Activated naive CD4-positive, alpha-beta T cell treated with anti-CD3 and anti-CD28 coated beads for 36 hours (primary cell): ENCODE measurements around the gene GPBAR1. TPM values are rescaled to one million over a fixed set of nuclear protein-coding genes. Genes with fewer than 3 reads are reported as not detected.

Experiments used
- CTCF ChIA-PET: fragments of 350-600 bp; sonication (Branson Sonifier 250); formaldehyde crosslinking; loops from one replicate; lab custom pipeline; 2021; ENCODE audit warnings: antibody characterized with exemption; lab: Charles Lee
- DNase-seq: peaks from one replicate; pipeline ENCODE4 v3.0.0-alpha.2; 2020
- H3K27ac Mint-ChIP-seq: one replicate; pipeline ENCODE4 v1.8.0; 2021; ENCODE audit warnings: mild to moderate bottlenecking, mixed read lengths
- H3K27me3 Mint-ChIP-seq: one replicate; pipeline ENCODE4 v1.8.0; 2021; ENCODE audit warnings: low read depth, mixed read lengths
- H3K36me3 Mint-ChIP-seq: one replicate; pipeline ENCODE4 v1.8.0; 2021; ENCODE audit warnings: low read depth, mixed read lengths
- H3K4me1 Mint-ChIP-seq: one replicate; pipeline ENCODE4 v1.8.0; 2021; ENCODE audit warnings: low read depth, mixed read lengths
- H3K4me3 Mint-ChIP-seq: one replicate; pipeline ENCODE4 v1.8.0; 2021; ENCODE audit warnings: mild to moderate bottlenecking, moderate library complexity, mixed read lengths
- H3K9me3 Mint-ChIP-seq: one replicate; pipeline ENCODE4 v1.8.0; 2021; ENCODE audit warnings: mixed read lengths
- intact Hi-C: fragments of 100-400 bp; cut with micrococcal nuclease; formaldehyde crosslinking; loops from one replicate; pipeline ENCODE4 v1.15.1; 2023
- total RNA-seq, 2 experiments: library from RNA; stranded (reverse); gene quantifications; one replicate each; pipeline ENCODE4 v1.2.3, GENCODE V29; 2021

Gene GPBAR1
- total RNA-seq, 2 experiments from 2014 or later: 0.10 TPM; not detected in 1

GRCh38 chr2:218226903-218227302 is 33.9 kb upstream of the GPBAR1 start:
- DNase-seq: no peak
- no peaks in the 10 kb centered on the region for H3K9me3 Mint-ChIP-seq
- H3K27ac Mint-ChIP-seq: peak overlapping the region; percentile 87
- H3K4me3 Mint-ChIP-seq: no peak overlapping the region
- H3K4me1 Mint-ChIP-seq: peaks cover 93% of the 10 kb centered on the region
- intact Hi-C loops: loop anchor here (5.0 to 10.0 kb wide), 2 partner anchors 670 to 1048 kb away; partner anchors contain the start of gene DNAJB2
- H3K27me3 Mint-ChIP-seq: no peaks in the 10 kb centered on the region
- peaks cover 70% of the 10 kb centered on the region for H3K36me3 Mint-ChIP-seq
- CTCF ChIA-PET: interaction anchor here (1.7 kb wide), 1 partner anchor 30 kb away, joined by 5 read pairs; no protein-coding TSS in a partner anchor

- DNase-seq: no peak
- peaks cover 84% of the 10 kb centered on the region for H3K4me1 Mint-ChIP-seq
- no peak overlapping the region for H3K4me3 Mint-ChIP-seq
- H3K9me3 Mint-ChIP-seq: no peaks in the 10 kb centered on the region
- peaks cover 82% of the 10 kb centered on the region for H3K36me3 Mint-ChIP-seq
- intact Hi-C loops: loop anchor here (1.0 to 10.0 kb wide), 8 partner anchors 10 to 1046 kb away; partner anchors contain the start of genes AAMP, DNAJB2 and PNKD
- H3K27me3 Mint-ChIP-seq: no peaks in the 10 kb centered on the region
- peak overlapping the region; percentile 87 for H3K27ac Mint-ChIP-seq
- CTCF ChIA-PET: interaction anchor here (0.6 to 4.1 kb wide), 8 partner anchors 9 to 43 kb away, joined by 3 to 36 read pairs (median 4); partner anchors contain the start of genes AAMP, ARPC2 and PNKD
These were observed 32.3 kb upstream of the GPBAR1 start for GRCh38 chr2:218228366-218229090.

- Mint-ChIP-seq H3K27me3 (no peaks in the 10 kb centered on the region), H3K36me3 (peaks cover 80% of the 10 kb centered on the region), H3K9me3 (no peaks in the 10 kb centered on the region), H3K4me3 (peak overlapping the region; percentile 32), H3K4me1 (peaks cover 81% of the 10 kb centered on the region), H3K27ac (peak overlapping the region; percentile 87)
- CTCF ChIA-PET: interaction anchor here (0.8 to 4.1 kb wide), 9 partner anchors 9 to 62 kb away, joined by 3 to 36 read pairs (median 5); partner anchors contain the start of genes AAMP, ARPC2, CXCR1 and PNKD
- DNase-seq: peak; percentile 66
- intact Hi-C loops: loop anchor here (1.0 to 10.0 kb wide), 8 partner anchors 11 to 1046 kb away; partner anchors contain the start of genes AAMP, DNAJB2 and PNKD
These were observed 31.6 kb upstream of the GPBAR1 start for GRCh38 chr2:218229239-218229638.

GRCh38 chr2:218229851-218230250 is 31.0 kb upstream of the GPBAR1 start:
- H3K27ac Mint-ChIP-seq: peak overlapping the region; percentile 90
- peak; percentile 46 for DNase-seq
- no peaks in the 10 kb centered on the region for H3K27me3 Mint-ChIP-seq
- H3K9me3 Mint-ChIP-seq: no peaks in the 10 kb centered on the region
- CTCF ChIA-PET: interaction anchor here (1.0 to 4.1 kb wide), 8 partner anchors 10 to 63 kb away, joined by 3 to 36 read pairs (median 6); partner anchors contain the start of genes ARPC2 and CXCR1
- H3K36me3 Mint-ChIP-seq: peaks cover 80% of the 10 kb centered on the region
- intact Hi-C loops: loop anchor here (1.0 to 10.0 kb wide), 8 partner anchors 12 to 1045 kb away; partner anchors contain the start of genes AAMP, DNAJB2 and PNKD
- H3K4me3 Mint-ChIP-seq: no peak overlapping the region
- peaks cover 75% of the 10 kb centered on the region for H3K4me1 Mint-ChIP-seq

GRCh38 chr2:218230882-218231281 is 29.9 kb upstream of the GPBAR1 start:
- peaks cover 75% of the 10 kb centered on the region for H3K36me3 Mint-ChIP-seq
- H3K27ac Mint-ChIP-seq: peak overlapping the region; percentile 90
- peaks cover 65% of the 10 kb centered on the region for H3K4me1 Mint-ChIP-seq
- CTCF ChIA-PET: interaction anchor here (0.8 to 4.1 kb wide), 8 partner anchors 11 to 63 kb away, joined by 3 to 36 read pairs (median 4); partner anchors contain the start of gene ARPC2
- peak overlapping the region; percentile 26 for H3K4me3 Mint-ChIP-seq
- intact Hi-C loops: no loop called here
- no peaks in the 10 kb centered on the region for H3K27me3 Mint-ChIP-seq
- DNase-seq: peak; percentile 31
- H3K9me3 Mint-ChIP-seq: no peaks in the 10 kb centered on the region

- peaks cover 68% of the 10 kb centered on the region for H3K36me3 Mint-ChIP-seq
- H3K27me3 Mint-ChIP-seq: no peaks in the 10 kb centered on the region
- H3K4me1 Mint-ChIP-seq: peaks cover 43% of the 10 kb centered on the region
- no peak overlapping the region for H3K4me3 Mint-ChIP-seq
- intact Hi-C loops: no loop called here
- DNase-seq: no peak
- H3K27ac Mint-ChIP-seq: peak overlapping the region; percentile 68
- no peaks in the 10 kb centered on the region for H3K9me3 Mint-ChIP-seq
- CTCF ChIA-PET: interaction anchor here (0.7 to 2.1 kb wide), 3 partner anchors 11 to 67 kb away, joined by 3 to 6 read pairs (median 4); partner anchors contain the start of gene CXCR1
These were observed 27.3 kb upstream of the GPBAR1 start for GRCh38 chr2:218233543-218233942.

- no peak overlapping the region for H3K4me3 Mint-ChIP-seq
- peaks cover 35% of the 10 kb centered on the region for H3K4me1 Mint-ChIP-seq
- no peaks in the 10 kb centered on the region for H3K27me3 Mint-ChIP-seq
- DNase-seq: no peak
- H3K27ac Mint-ChIP-seq: peak overlapping the region; percentile 65
- intact Hi-C loops: no loop called here
- peaks cover 71% of the 10 kb centered on the region for H3K36me3 Mint-ChIP-seq
- CTCF ChIA-PET: interaction anchor here (0.6 to 2.1 kb wide), 4 partner anchors 10 to 38 kb away, joined by 3 to 6 read pairs (median 4); no protein-coding TSS in a partner anchor
- H3K9me3 Mint-ChIP-seq: no peaks in the 10 kb centered on the region
These were observed 26.3 kb upstream of the GPBAR1 start for GRCh38 chr2:218234521-218234920.

GRCh38 chr2:218235017-218235416 is 25.8 kb upstream of the GPBAR1 start:
- H3K27ac Mint-ChIP-seq: peak overlapping the region; percentile 65
- H3K4me3 Mint-ChIP-seq: no peak overlapping the region
- H3K4me1 Mint-ChIP-seq: peaks cover 31% of the 10 kb centered on the region
- intact Hi-C loops: no loop called here
- no peaks in the 10 kb centered on the region for H3K9me3 Mint-ChIP-seq
- H3K27me3 Mint-ChIP-seq: no peaks in the 10 kb centered on the region
- peaks cover 73% of the 10 kb centered on the region for H3K36me3 Mint-ChIP-seq
- no peak for DNase-seq
- CTCF ChIA-PET: interaction anchor here (0.6 to 1.3 kb wide), 3 partner anchors 9 to 37 kb away, joined by 3 to 4 read pairs (median 3); no protein-coding TSS in a partner anchor

- intact Hi-C loops: no loop called here
- H3K27me3 Mint-ChIP-seq: no peaks in the 10 kb centered on the region
These were observed 24.0 kb upstream of the GPBAR1 start for GRCh38 chr2:218236829-218237228.

GRCh38 chr2:218238887-218239286 is 21.9 kb upstream of the GPBAR1 start:
- Mint-ChIP-seq H3K27ac (peak overlapping the region; percentile 41), H3K4me3 (no peak overlapping the region), H3K27me3 (no peaks in the 10 kb centered on the region), H3K9me3 (no peaks in the 10 kb centered on the region), H3K36me3 (peaks cover 62% of the 10 kb centered on the region), H3K4me1 (peaks cover 11% of the 10 kb centered on the region)
- intact Hi-C loops: no loop called here
- DNase-seq: no peak
- CTCF ChIA-PET: no interaction called here

More at GRCh38 chr2:218236829-218237228, 24.0 kb upstream of the GPBAR1 start:
- Mint-ChIP-seq H3K4me1 (peaks cover 16% of the 10 kb centered on the region), H3K4me3 (no peak overlapping the region), H3K9me3 (no peaks in the 10 kb centered on the region), H3K27ac (no peak overlapping the region), H3K36me3 (peaks cover 67% of the 10 kb centered on the region)
- CTCF ChIA-PET: interaction anchor here (0.7 to 1.9 kb wide), 2 partner anchors 20 to 1058 kb away, joined by 3 to 9 read pairs; no protein-coding TSS in a partner anchor
- DNase-seq: no peak

GRCh38 chr2:218244204-218244603 is 16.6 kb upstream of the GPBAR1 start:
- Mint-ChIP-seq H3K4me1 (peaks cover 6% of the 10 kb centered on the region), H3K4me3 (no peak overlapping the region), H3K27ac (peak overlapping the region; percentile 46), H3K9me3 (no peaks in the 10 kb centered on the region), H3K27me3 (no peaks in the 10 kb centered on the region), H3K36me3 (peaks cover 59% of the 10 kb centered on the region)
- no peak for DNase-seq
- CTCF ChIA-PET: interaction anchor here (1.1 to 4.8 kb wide), 4 partner anchors 9 to 14 kb away, joined by 3 to 24 read pairs (median 14); no protein-coding TSS in a partner anchor
- intact Hi-C loops: no loop called here

GRCh38 chr2:218244665-218245064 is 16.1 kb upstream of the GPBAR1 start:
- Mint-ChIP-seq H3K9me3 (no peaks in the 10 kb centered on the region), H3K36me3 (peaks cover 60% of the 10 kb centered on the region), H3K27me3 (no peaks in the 10 kb centered on the region), H3K4me1 (peaks cover 6% of the 10 kb centered on the region), H3K27ac (peak overlapping the region; percentile 46), H3K4me3 (no peak overlapping the region)
- no peak for DNase-seq
- intact Hi-C loops: no loop called here
- CTCF ChIA-PET: interaction anchor here (1.1 to 4.8 kb wide), 4 partner anchors 10 to 15 kb away, joined by 3 to 24 read pairs (median 14); no protein-coding TSS in a partner anchor
